Karpas-422 (cell line): Measurements from ENCODE around the gene PTGER3. TPM values are rescaled to one million over a fixed set of nuclear protein-coding genes. Genes with fewer than 3 reads are reported as not detected.

Experiments used
- DNase-seq: peaks from one replicate; pipeline ENCODE4 v3.0.0-alpha.2; 2015
- H2AFZ ChIP-seq: fragments of 200-600 bp; sonication (generic); 2 replicates; pipeline ENCODE4 v1.6.1; 2014; ENCODE audit warnings: antibody characterized with exemption, low read length, mixed read lengths
- H3K27ac ChIP-seq: fragments of 200-600 bp; sonication (generic); 2 replicates; pipeline ENCODE4 v1.5.1; 2014; ENCODE audit warnings: mild to moderate bottlenecking, low read length, moderate library complexity
- H3K27me3 ChIP-seq: fragments of 200-600 bp; sonication (generic); 2 replicates; pipeline ENCODE4 v1.6.1; 2014; ENCODE audit warnings: low read length, mixed read lengths
- H3K36me3 ChIP-seq: fragments of 200-600 bp; sonication (generic); 2 replicates; pipeline ENCODE4 v1.6.1; 2014; ENCODE audit warnings: low read length, mixed read lengths; ENCODE audit not compliant: insufficient read depth
- H3K4me1 ChIP-seq: fragments of 200-600 bp; sonication (generic); 2 replicates; pipeline ENCODE4 v1.6.1; 2014; ENCODE audit warnings: mild to moderate bottlenecking, low read length, mixed read lengths
- H3K4me2 ChIP-seq: fragments of 200-600 bp; sonication (generic); 2 replicates; pipeline ENCODE4 v1.6.1; 2014; ENCODE audit warnings: low read length, low read depth, mild to moderate bottlenecking; ENCODE audit not compliant: poor library complexity, severe bottlenecking
- H3K4me3 ChIP-seq: fragments of 200-600 bp; sonication (generic); 2 replicates; pipeline ENCODE4 v1.5.1; 2014; ENCODE audit warnings: mild to moderate bottlenecking, antibody characterized with exemption, low read length, mixed read lengths
- H3K79me2 ChIP-seq: fragments of 200-600 bp; sonication (generic); 2 replicates; pipeline ENCODE4 v1.6.1; 2014; ENCODE audit warnings: mild to moderate bottlenecking, low read length, mixed read lengths
- H3K9ac ChIP-seq: fragments of 200-600 bp; sonication (generic); 2 replicates; pipeline ENCODE4 v1.6.0; 2014; ENCODE audit warnings: low read length
- H3K9me2 ChIP-seq: fragments of 200-600 bp; sonication (generic), shearing (Covaris generic); replicated peaks from 2 replicates; pipeline ENCODE4 v1.6.0; 2014; ENCODE audit warnings: mild to moderate bottlenecking, low read length, moderate library complexity; ENCODE audit not compliant: insufficient read depth
- H3K9me3 ChIP-seq: fragments of 300-700, 200-600 bp; sonication (generic); 2 replicates; pipeline ENCODE4 v1.6.1; 2014; ENCODE audit warnings: low read length, mixed read lengths
- H4K20me1 ChIP-seq: fragments of 200-600 bp; sonication (generic); 2 replicates; pipeline ENCODE4 v1.6.1; 2014; ENCODE audit warnings: mild to moderate bottlenecking, antibody characterized with exemption, low read length, low read depth; ENCODE audit not compliant: insufficient read depth
- total RNA-seq: library from RNA; depleted of rRNA; stranded (reverse); fragments of >200 nt; shearing (Covaris generic); gene quantifications from 2 replicates; pipeline ENCODE4 v1.2.3, GENCODE V29; 2014; ENCODE audit warnings: low replicate concordance

Gene PTGER3
- total RNA-seq, 1 experiment from 2014 or later, result not detected

GRCh38 chr1:71083271-71083670 is 35.7 kb upstream of the PTGER3 start:
- no peaks in the 10 kb centered on the region for H3K9me3 ChIP-seq
- H3K9ac ChIP-seq, result no peak overlapping the region
- DNase-seq, result no peak
- peaks cover 25% of the 10 kb centered on the region for H3K4me1 ChIP-seq
- no peak overlapping the region for H2AFZ ChIP-seq
- H4K20me1 ChIP-seq, result peaks cover 16% of the 10 kb centered on the region
- peaks cover 26% of the 10 kb centered on the region for H3K79me2 ChIP-seq
- 0 out of 2 replicates have a peak, but pooled peaks cover 6% of the 10 kb centered on the region for H3K9me2 ChIP-seq
- no peak overlapping the region for H3K27ac ChIP-seq
- no peak overlapping the region for H3K4me3 ChIP-seq
- no peaks in the 10 kb centered on the region for H3K27me3 ChIP-seq
- peaks cover 12% of the 10 kb centered on the region; the same call in 1 of the 2 replicates for H3K36me3 ChIP-seq
- no peak overlapping the region for H3K4me2 ChIP-seq

GRCh38 chr1:71081697-71082080 is 34.1 kb upstream of the PTGER3 start:
- H3K4me3 ChIP-seq, result peak overlapping the region; percentile 95
- no peaks in the 10 kb centered on the region for H3K27me3 ChIP-seq
- no peak for DNase-seq
- peaks cover 30% of the 10 kb centered on the region for H3K4me1 ChIP-seq
- H3K9me3 ChIP-seq, result no peaks in the 10 kb centered on the region
- 0 out of 2 replicates have a peak, but pooled peaks cover 6% of the 10 kb centered on the region for H3K9me2 ChIP-seq
- peaks cover 40% of the 10 kb centered on the region for H3K79me2 ChIP-seq
- peak overlapping the region; percentile 94 for H3K4me2 ChIP-seq
- H2AFZ ChIP-seq, result peak overlapping the region; percentile 33
- H4K20me1 ChIP-seq, result peaks cover 16% of the 10 kb centered on the region
- H3K9ac ChIP-seq, result peak overlapping the region; percentile 95
- H3K36me3 ChIP-seq, result peaks cover 26% of the 10 kb centered on the region; the same call in 1 of the 2 replicates
- H3K27ac ChIP-seq, result no peak overlapping the region

- peak within 1 kb of the TSS; percentile 79 for H3K27ac ChIP-seq
- 0 out of 2 replicates have a peak, but pooled peaks cover 6% of the 10 kb centered on the region for H3K9me2 ChIP-seq
- H4K20me1 ChIP-seq, result peaks cover 16% of the 10 kb centered on the region
- peaks cover 33% of the 10 kb centered on the region; the same call in 1 of the 2 replicates for H3K36me3 ChIP-seq
- peak within 1 kb of the TSS; percentile 45 for H2AFZ ChIP-seq
- no peaks in the 10 kb centered on the region for H3K9me3 ChIP-seq
- peak; percentile 98 for DNase-seq
- H3K4me1 ChIP-seq, result peaks cover 30% of the 10 kb centered on the region
- no peaks in the 10 kb centered on the region for H3K27me3 ChIP-seq
- peak within 1 kb of the TSS; percentile 95 for H3K9ac ChIP-seq
- H3K4me3 ChIP-seq, result peak within 1 kb of the TSS; percentile 95
- peaks cover 47% of the 10 kb centered on the region for H3K79me2 ChIP-seq
- H3K4me2 ChIP-seq, result peak within 1 kb of the TSS; percentile 94
These were observed 33.4 kb upstream of the PTGER3 start, which contains the start of gene ZRANB2 for GRCh38 chr1:71080739-71081696. Gene ZRANB2 (minus strand): TSS chr1:71081035. CDS start chr1:71080995, 40 bp downstream.

- Histone ChIP-seq H2AFZ (no peak overlapping the region), H3K4me3 (peak overlapping the region; percentile 95), H3K79me2 (peaks cover 54% of the 10 kb centered on the region), H3K27me3 (no peaks in the 10 kb centered on the region), H3K36me3 (peaks cover 40% of the 10 kb centered on the region; the same call in 1 of the 2 replicates), H3K9me3 (no peaks in the 10 kb centered on the region), H3K27ac (peak overlapping the region; percentile 79), H3K9ac (peak overlapping the region; percentile 95), H3K9me2 (0 out of 2 replicates have a peak, but pooled peaks cover 6% of the 10 kb centered on the region), H3K4me1 (peaks cover 32% of the 10 kb centered on the region), H4K20me1 (peaks cover 16% of the 10 kb centered on the region), H3K4me2 (peak overlapping the region; percentile 94)
- peak; percentile 67 for DNase-seq
These were observed 32.7 kb upstream of the PTGER3 start for GRCh38 chr1:71080230-71080738.

- no peak overlapping the region for H2AFZ ChIP-seq
- H3K9ac ChIP-seq, result no peak overlapping the region
- H3K9me2 ChIP-seq, result no peaks in the 10 kb centered on the region
- H3K27me3 ChIP-seq, result no peaks in the 10 kb centered on the region
- H4K20me1 ChIP-seq, result peaks cover 10% of the 10 kb centered on the region
- H3K4me2 ChIP-seq, result no peak overlapping the region
- no peaks in the 10 kb centered on the region for H3K9me3 ChIP-seq
- H3K36me3 ChIP-seq, result peaks cover 89% of the 10 kb centered on the region
- DNase-seq, result no peak
- H3K79me2 ChIP-seq, result peaks cover 74% of the 10 kb centered on the region
- no peak overlapping the region for H3K4me3 ChIP-seq
- H3K4me1 ChIP-seq, result peaks cover 22% of the 10 kb centered on the region
- no peak overlapping the region for H3K27ac ChIP-seq
These were observed 27.1 kb upstream of the PTGER3 start for GRCh38 chr1:71074681-71075080.

GRCh38 chr1:71072273-71072672 is 24.7 kb upstream of the PTGER3 start:
- Histone ChIP-seq H4K20me1 (no peaks in the 10 kb centered on the region), H3K36me3 (peaks cover 88% of the 10 kb centered on the region), H3K4me3 (no peak overlapping the region), H3K9me3 (no peaks in the 10 kb centered on the region), H3K27ac (no peak overlapping the region), H3K4me2 (no peak overlapping the region), H3K9ac (no peak overlapping the region), H3K4me1 (peaks cover 3% of the 10 kb centered on the region; the same call in 1 of the 2 replicates), H3K79me2 (peaks cover 50% of the 10 kb centered on the region), H2AFZ (no peak overlapping the region), H3K9me2 (no peaks in the 10 kb centered on the region), H3K27me3 (no peaks in the 10 kb centered on the region)
- DNase-seq, result no peak

GRCh38 chr1:71071720-71072119 is 24.1 kb upstream of the PTGER3 start:
- Histone ChIP-seq H3K4me3 (no peak overlapping the region), H3K27ac (no peak overlapping the region), H3K79me2 (peaks cover 46% of the 10 kb centered on the region), H2AFZ (no peak overlapping the region), H3K4me1 (peaks cover 3% of the 10 kb centered on the region; the same call in 1 of the 2 replicates), H3K36me3 (peaks cover 89% of the 10 kb centered on the region), H3K9me2 (no peaks in the 10 kb centered on the region), H3K9me3 (no peaks in the 10 kb centered on the region), H3K27me3 (no peaks in the 10 kb centered on the region), H4K20me1 (0 out of 2 replicates have a peak, but pooled peaks cover 1% of the 10 kb centered on the region), H3K4me2 (no peak overlapping the region), H3K9ac (no peak overlapping the region)
- DNase-seq, result no peak
